ENCODE results near the gene CAPN10.
A peak's percentile ranks its signal among the peaks of the same experiment; 100 is the strongest.

The CAPN10 gene

GRCh38 chr2:240563951-240564560, 22.5 kb upstream of the CAPN10 start:
- DNase-seq (ENCODE audit: low read depth in 3 of 3) = no peak

DNA sequence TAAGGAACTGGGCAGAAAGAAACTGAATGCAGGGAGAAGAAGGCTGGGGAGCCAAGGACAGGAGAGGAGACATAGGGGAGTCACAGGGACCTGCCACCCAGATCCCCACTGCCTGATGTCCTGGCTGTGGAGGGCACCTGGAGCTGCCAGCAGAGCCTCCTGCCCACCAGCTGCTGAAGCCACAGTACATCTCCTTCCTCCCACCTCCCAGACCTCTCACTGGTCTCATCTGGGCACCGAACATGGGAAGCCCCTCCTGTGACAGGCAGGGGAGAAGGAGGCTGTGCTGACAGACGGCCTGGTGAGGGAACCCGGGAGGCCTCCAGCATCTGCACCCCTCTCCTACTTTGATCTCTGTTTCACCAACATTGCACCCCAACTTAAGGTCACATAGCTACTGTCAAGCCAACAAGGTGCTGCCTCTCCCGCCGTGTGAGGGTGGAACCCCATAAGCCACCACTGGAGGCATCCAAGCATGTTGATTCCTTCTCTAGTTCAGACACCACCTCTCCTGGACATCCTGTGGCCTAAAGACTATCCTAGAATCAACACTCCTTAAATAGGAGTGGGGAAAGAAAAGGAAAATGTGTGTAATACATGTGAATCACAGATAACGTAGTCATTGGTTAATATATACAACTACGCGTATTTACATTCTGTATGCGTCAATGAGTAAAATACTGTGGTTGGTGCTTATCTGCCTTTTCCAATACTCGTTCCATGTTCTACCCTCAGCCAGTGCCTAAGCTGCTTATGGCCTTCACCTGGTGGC, 21.8 kb upstream of the CAPN10 start:
- DNase-seq (ENCODE audit: low read depth in 3 of 3) = peak in 1 of 3 experiments; percentile 32

DNA sequence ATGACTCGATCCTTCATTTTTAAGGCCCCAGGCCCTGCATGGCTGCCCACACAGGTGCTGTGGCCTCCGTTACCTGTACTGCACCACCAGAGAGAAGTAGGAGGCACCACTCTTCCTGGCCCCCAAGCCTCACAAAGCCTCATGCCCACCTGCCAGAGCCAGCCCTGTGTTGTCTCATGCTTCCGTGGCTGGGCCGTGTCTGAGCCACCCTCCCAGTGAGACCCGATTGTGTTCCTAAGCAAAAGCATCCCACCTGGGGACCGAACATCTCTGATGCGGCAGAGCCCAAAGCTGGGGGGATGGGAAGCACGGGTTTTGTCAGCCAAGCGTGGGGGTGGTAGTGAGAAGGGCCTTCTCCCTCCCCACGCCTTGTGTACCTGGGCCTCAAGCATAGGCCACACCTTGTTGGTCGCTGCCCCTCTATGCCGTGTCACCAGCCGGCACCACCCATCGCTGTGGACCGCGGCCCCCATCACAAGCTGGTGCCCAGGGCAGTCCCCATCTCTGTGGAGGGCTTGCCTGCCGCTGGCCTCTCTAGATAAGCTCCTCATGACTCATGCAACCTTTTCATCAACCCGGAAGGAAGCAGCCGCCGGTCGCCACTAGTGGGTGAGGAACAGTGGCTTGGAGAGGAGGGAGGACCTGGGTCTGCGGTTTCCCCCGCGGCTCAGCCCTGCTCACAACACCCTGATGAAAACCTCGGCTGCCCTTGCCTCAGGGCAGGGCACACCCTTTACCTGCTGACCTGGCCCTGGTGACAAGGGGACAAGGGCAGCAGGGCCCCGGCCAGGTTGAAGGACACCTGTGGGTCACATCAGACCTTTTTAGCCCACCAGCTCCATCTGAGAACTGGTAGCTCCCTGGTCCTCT, 21.0 kb upstream of the CAPN10 start:
- DNase-seq (ENCODE audit: low read depth in 3 of 3) = peak; percentile 77 to 89 (median 78)

GRCh38 chr2:240566203-240567136, 20.1 kb upstream of the CAPN10 start:
- DNase-seq (ENCODE audit: low read depth in 3 of 3) = peak; percentile 84 to 96 (median 88)

GRCh38 chr2:240567137-240567871, 19.2 kb upstream of the CAPN10 start:
- DNase-seq (ENCODE audit: low read depth in 3 of 3) = peak in 1 of 3 experiments; percentile 26

DNA sequence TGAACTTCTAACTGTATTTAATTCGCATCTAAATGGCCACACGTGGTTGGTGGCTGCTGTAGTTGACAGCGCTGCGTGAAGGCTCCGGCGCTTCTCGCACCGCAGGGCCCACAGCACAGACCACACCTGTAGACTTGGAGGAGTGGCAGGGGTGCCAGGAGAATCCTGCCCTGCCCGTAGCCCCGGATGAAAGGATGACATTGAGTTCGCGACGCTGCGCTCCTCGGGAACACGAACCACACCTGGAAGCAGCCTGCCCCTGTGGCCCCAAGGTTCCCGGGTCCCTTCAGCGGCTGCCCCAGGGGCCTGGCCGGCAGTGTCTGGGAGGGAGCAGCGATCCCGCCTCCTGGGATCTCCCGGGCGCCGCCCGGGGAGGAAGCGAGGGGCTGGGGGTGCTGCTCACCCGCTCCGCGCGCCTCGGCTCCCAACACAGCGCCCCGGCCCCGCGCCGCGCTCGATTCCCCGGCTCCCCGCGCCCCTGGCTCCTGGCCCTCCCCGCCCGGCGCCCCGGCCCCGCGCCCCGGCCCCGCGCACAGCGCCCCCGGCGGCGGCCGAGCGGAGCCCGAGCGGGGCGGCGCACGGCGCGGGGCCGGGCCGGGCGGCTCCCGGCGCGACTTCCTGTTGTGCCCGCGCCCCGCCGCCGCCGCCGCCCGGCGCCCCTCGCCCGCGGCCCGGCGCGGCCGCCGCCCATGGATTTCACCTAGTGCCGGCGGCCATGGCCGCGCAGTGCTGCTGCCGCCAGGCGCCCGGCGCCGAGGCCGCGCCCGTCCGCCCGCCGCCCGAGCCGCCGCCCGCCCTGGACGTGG, 18.5 kb upstream of the CAPN10 start, which contains the start of gene RNPEPL1:
Gene RNPEPL1, plus strand, starts transcription at position 613 of the 806 bp plus-strand sequence. Its CDS starts 103 bp downstream, at position 716.
- peak in 1 of 3 experiments; percentile 42 for DNase-seq (ENCODE audit: low read depth in 3 of 3)

- peak in 1 of 3 experiments; percentile 38 for DNase-seq (ENCODE audit: low read depth in 3 of 3)
These were observed 17.6 kb upstream of the CAPN10 start for GRCh38 chr2:240568678-240569522.

DNA sequence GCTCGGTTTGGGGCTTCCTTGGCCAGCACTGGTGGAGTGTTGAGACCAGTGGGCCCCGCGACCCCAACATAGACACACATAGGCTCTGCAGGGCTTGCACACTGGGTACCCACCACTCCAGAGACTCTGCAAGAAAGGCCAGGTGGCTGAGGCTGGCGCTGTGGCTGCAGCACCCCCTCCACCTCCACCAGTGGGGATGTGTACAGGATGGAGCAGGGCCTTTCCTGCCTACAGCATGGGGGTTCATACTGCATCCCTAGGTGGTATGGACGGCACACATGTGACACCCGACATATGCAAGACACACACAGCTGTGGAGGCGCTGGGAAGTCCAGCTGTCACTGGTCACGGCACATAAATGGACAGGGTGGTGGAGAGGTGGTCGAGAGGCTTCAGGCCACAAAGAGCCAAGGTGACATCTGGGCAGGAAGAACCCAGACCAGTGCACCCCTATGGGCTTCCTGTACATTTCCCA, 17.0 kb upstream of the CAPN10 start:
- DNase-seq (ENCODE audit: low read depth in 3 of 3) = no peak

GRCh38 chr2:240569998-240570530, 16.5 kb upstream of the CAPN10 start:
- DNase-seq (ENCODE audit: low read depth in 3 of 3) = no peak

DNA sequence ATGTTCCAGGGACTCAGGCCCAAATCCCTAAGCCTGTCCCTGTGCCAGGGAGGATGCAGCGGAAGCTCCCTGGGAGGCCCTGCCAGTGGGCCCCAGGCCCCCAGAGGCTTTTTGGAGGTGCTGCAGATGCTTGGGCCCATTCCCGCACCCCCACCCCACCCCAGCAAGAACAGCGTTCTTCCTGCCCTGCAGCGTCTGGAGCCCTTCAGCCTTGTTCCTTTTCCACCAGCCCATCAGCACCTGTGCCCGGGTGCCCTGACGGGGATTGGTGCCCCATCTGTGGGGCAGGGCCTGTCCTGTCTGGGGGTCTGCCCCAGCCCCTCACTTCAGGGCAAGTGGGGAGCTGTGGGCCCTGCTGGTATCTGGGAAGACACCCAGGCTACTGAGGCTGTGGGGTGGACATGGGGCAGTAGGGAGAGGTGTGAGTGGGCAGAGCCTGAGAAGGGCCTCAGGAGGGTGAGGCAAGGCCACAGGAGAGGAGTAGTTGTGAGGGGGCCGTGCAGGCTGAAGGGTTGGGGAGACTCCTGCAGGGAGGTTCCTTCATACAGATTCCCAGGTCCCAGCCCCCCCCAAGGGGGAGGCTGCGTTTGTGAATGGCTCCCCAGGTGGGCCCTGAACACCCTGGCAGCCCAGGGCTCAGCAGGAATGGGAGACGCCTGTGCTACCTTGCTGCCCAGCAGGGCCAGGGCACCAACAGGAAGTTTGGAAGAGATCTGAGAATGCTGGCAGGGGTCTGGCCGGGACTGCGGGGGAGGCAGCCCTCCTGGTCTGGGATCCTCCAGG, 15.8 kb upstream of the CAPN10 start:
- no peak for DNase-seq (ENCODE audit: low read depth in 3 of 3)

DNA sequence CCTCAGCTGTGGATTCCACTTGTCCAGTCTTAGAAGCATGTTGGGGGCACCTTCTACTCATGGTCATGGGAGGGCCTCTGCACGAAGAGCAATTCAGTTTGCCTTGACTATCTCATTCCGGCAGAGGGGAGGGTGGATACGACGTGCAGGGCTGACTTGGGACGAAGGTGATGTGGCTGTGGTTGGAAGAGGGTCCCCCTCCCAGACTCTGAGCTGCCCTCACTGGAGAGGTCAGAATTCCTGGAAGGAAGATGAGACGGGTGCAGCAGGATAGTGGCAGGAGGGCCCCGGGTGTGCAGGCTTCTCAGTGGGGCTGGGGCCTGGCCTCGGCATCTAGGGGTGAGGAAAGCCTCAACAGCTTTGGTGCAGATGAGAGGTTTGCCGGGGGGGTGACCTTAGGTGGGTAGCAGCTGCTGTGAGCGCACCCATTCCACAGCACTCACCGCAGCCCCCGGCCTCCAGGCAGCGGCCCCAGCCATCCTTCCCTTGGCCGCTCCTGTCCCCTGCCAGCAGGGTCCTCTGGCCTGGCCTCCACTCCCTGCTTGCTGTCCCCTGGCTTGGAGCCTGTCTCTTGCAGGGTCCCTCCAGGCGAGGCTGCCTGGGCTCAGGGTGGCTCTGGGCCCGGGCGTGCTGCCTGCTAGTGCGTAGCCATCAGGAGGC, 15.1 kb upstream of the CAPN10 start:
- DNase-seq (ENCODE audit: low read depth in 3 of 3) = no peak

GRCh38 chr2:240572141-240573031, 14.1 kb upstream of the CAPN10 start:
- no peak for DNase-seq (ENCODE audit: low read depth in 3 of 3)

DNA sequence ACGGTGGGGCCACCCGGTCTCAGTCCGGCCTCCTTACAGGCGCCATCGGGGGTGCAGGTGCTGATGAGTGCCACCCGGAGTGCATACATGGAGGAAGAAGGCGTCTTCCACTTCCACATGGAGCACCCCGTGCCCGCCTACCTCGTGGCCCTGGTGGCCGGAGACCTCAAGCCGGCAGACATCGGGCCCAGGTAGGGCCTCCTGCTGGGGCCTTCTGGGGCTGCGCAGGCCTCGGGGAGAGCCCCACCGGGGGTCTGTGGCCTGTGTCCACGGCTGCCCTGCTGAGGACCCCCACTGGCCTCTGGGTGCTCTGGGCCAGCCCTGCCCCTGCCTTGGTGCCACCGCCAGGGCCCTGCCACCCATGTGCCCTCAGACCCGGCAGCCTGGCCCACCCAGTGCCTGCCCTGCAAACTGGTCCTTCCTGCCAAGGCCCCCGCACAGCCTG, 13.4 kb upstream of the CAPN10 start:
- DNase-seq (ENCODE audit: low read depth in 3 of 3) = no peak

GRCh38 chr2:240573516-240574385, 12.8 kb upstream of the CAPN10 start:
- DNase-seq (ENCODE audit: low read depth in 3 of 3) = no peak
